T-cell (primary cell): ENCODE measurements around the gene MPPE1. TPM values are rescaled to one million over a fixed set of nuclear protein-coding genes. Genes with fewer than 3 reads are reported as not detected.
A peak's percentile ranks its signal among the peaks of the same experiment; 100 is the strongest.

ENCODE experiments used
- ATAC-seq, 4 experiments: fragments of 200-7000 bp in 3 of 4; fragments of 150-1000 bp in 1 of 4; cut with Tn5 transposase; replicated peaks in 1 of 4; 1 replicate in 3 of 4; 2 replicates in 1 of 4; pipeline ENCODE4 v1.10.0; 2021; ENCODE audit warnings: moderate library complexity in 3 of 4, mild to moderate bottlenecking in 2 of 4, moderate number of reproducible peaks in 1 of 4
- CTCF ChIA-PET, 2 donors: fragments of 300-600 bp; sonication (Branson Sonifier 250); formaldehyde crosslinking; loops; one replicate each; lab custom pipeline; 2022; ENCODE audit warnings: antibody characterized with exemption in 2 of 2; lab: Charles Lee
- POLR2A ChIA-PET, 2 donors: fragments of 300-600 bp; sonication (Branson Sonifier 250); formaldehyde crosslinking; loops; one replicate each; lab custom pipeline; 2022; ENCODE audit warnings: antibody characterized with exemption in 2 of 2; lab: Charles Lee
- DNase-seq, 35 experiments: peaks; one replicate each; pipeline versions ENCODE4 v3.0.0 to v3.0.0-alpha.2; 2013 to 2023
- H3K27ac ChIP-seq: one replicate; pipeline ENCODE4 v1.5.1; 2013; ENCODE audit warnings: low read length
- H3K27me3 ChIP-seq, 2 experiments: replicated peaks in 1 of 2; 1 replicate in 1 of 2; 2 replicates in 1 of 2; pipeline versions ENCODE4 v1.6.1 to v1.7.0; 2013; ENCODE audit warnings: low read length in 1 of 2, mixed read lengths in 1 of 2; ENCODE audit not compliant: control insufficient read depth in 2 of 2, insufficient read depth in 2 of 2; ENCODE audit errors: extremely low read depth in 1 of 2
- H3K36me3 ChIP-seq, 2 donors: 1 replicate in 1 of 2; 2 replicates in 1 of 2; pipeline versions ENCODE4 v1.6.1 to v1.7.0; 2013; ENCODE audit warnings: low read length in 1 of 2; ENCODE audit not compliant: control insufficient read depth in 2 of 2, insufficient read depth in 1 of 2; ENCODE audit errors: extremely low read depth in 1 of 2
- H3K4me1 ChIP-seq, 2 experiments: 1 replicate in 1 of 2; 2 replicates in 1 of 2; pipeline versions ENCODE4 v1.6.1 to v1.7.0; 2013; ENCODE audit warnings: low read length in 2 of 2, mixed read lengths in 1 of 2; ENCODE audit not compliant: insufficient read depth in 2 of 2, control insufficient read depth in 1 of 2; ENCODE audit errors: extremely low read depth in 1 of 2
- H3K4me3 ChIP-seq, 2 donors: 1 replicate in 1 of 2; 2 replicates in 1 of 2; pipeline versions ENCODE4 v1.5.1 to v1.7.0; 2013; ENCODE audit warnings: mild to moderate bottlenecking in 2 of 2, low read length in 1 of 2, moderate library complexity in 1 of 2; ENCODE audit not compliant: control insufficient read depth in 1 of 2; ENCODE audit errors: extremely low read depth in 1 of 2
- H3K9me3 ChIP-seq: 2 replicates; pipeline ENCODE4 v1.7.0; 2013
- H3K27ac Mint-ChIP-seq, 2 donors: one replicate each; pipeline ENCODE4 v1.8.0; 2020 to 2021; ENCODE audit warnings: mild to moderate bottlenecking in 2 of 2, mixed read lengths in 2 of 2
- H3K27me3 Mint-ChIP-seq, 2 donors: one replicate each; pipeline ENCODE4 v1.8.0; 2021 to 2022; ENCODE audit warnings: mixed read lengths in 2 of 2
- H3K36me3 Mint-ChIP-seq: one replicate; pipeline ENCODE4 v1.8.0; 2021; ENCODE audit warnings: mixed read lengths
- H3K4me1 Mint-ChIP-seq, 3 donors: one replicate each; pipeline ENCODE4 v1.8.0; 2020 to 2022; ENCODE audit warnings: mixed read lengths in 3 of 3, mild to moderate bottlenecking in 1 of 3
- H3K4me3 Mint-ChIP-seq, 3 donors: one replicate each; pipeline ENCODE4 v1.8.0; 2020 to 2022; ENCODE audit warnings: mild to moderate bottlenecking in 3 of 3, mixed read lengths in 3 of 3, moderate library complexity in 3 of 3
- H3K9me3 Mint-ChIP-seq, 3 donors: one replicate each; pipeline ENCODE4 v1.8.0; 2020 to 2022; ENCODE audit warnings: mixed read lengths in 3 of 3
- WGBS: methylation state at CpG from one replicate; pipeline ENCODE4 v1.1.5; 2013; ENCODE audit warnings: missing lambda C conversion rate; ENCODE audit not compliant: insufficient coverage; 5-methylcytosine and 5-hydroxymethylcytosine counted together
- total RNA-seq, 35 experiments: library from RNA in 6 of 35; stranded (reverse) in 6 of 35; fragments of 120-200 nt in 1 of 35; gene quantifications; one replicate each; pipeline versions ENCODE4 v1.2.1 to v1.2.4 and lab custom pipeline; 2013 to 2026

Gene MPPE1
- total RNA-seq, 5 donors from 2014 or later (not counting 1 experiment from before 2014, with no cell fraction given), result 56.0 to 90.4 (median 77.2) TPM

DNA sequence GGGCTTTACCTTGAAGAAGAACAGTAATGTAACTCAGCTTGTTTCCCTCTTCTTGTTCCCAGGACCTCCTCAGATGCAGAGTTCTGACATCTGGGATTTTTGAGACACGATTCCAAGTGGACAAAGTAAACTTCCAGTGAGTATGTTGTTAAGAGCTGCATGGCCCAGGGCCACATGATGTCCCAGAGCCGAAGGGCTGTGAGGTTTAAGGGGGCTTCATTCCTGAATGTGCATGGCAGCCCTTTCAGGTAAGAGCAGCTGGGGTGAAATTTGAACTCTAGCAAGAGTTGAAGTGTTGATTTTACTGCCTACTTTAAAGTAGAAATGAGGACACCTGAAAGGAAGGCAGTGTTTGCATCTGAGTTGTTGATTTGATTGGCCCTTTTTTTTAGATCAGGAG lies 43.6 kb downstream of the MPPE1 start:
- Histone ChIP-seq H3K27ac (no peak overlapping the region), H3K27me3 (peaks cover 3 to 20% of the 10 kb centered on the region in 2 experiments), H3K36me3 (no peaks in the 10 kb centered on the region), H3K4me3 (no peak overlapping the region), H3K9me3 (no peaks in the 10 kb centered on the region), H3K4me1 (no peaks in the 10 kb centered on the region)
- ATAC-seq, result no peak
- Mint-ChIP-seq H3K4me3 (no peak overlapping the region), H3K27me3 (peaks cover 3 to 7% of the 10 kb centered on the region in 2 donors), H3K36me3 (no peaks in the 10 kb centered on the region), H3K4me1 (no peaks in the 10 kb centered on the region), H3K9me3 (no peaks in the 10 kb centered on the region), H3K27ac (no peak overlapping the region)
- ChIA-PET POLR2A (no interaction called here), CTCF (no interaction called here)
- DNase-seq, result no peak
- 64% methylated on average over 1 of the region's 2 CpGs for WGBS

GRCh38 chr18:11862468-11863137 lies 45.5 kb downstream of the MPPE1 start:
- Histone ChIP-seq H3K4me3 (no peak overlapping the region), H3K27ac (no peak overlapping the region), H3K4me1 (no peaks in the 10 kb centered on the region), H3K9me3 (no peaks in the 10 kb centered on the region), H3K36me3 (no peaks in the 10 kb centered on the region), H3K27me3 (peaks cover 3 to 20% of the 10 kb centered on the region in 2 experiments)
- ATAC-seq, result no peak
- Mint-ChIP-seq H3K27me3 (peaks cover 3 to 7% of the 10 kb centered on the region in 2 donors), H3K27ac (no peak overlapping the region), H3K4me1 (peaks cover 0 to 7% (median 5%) of the 10 kb centered on the region in 3 donors), H3K36me3 (no peaks in the 10 kb centered on the region), H3K9me3 (no peaks in the 10 kb centered on the region), H3K4me3 (no peak overlapping the region)
- ChIA-PET POLR2A (no interaction called here), CTCF (interaction anchor here (0.6 to 0.7 kb wide), 3 partner anchors 17 to 295 kb away, joined by 4 to 12 read pairs (median 4); no protein-coding TSS in a partner anchor)
- 86% methylated on average over 3 of the region's 6 CpGs for WGBS
- DNase-seq, result no peak

DNA sequence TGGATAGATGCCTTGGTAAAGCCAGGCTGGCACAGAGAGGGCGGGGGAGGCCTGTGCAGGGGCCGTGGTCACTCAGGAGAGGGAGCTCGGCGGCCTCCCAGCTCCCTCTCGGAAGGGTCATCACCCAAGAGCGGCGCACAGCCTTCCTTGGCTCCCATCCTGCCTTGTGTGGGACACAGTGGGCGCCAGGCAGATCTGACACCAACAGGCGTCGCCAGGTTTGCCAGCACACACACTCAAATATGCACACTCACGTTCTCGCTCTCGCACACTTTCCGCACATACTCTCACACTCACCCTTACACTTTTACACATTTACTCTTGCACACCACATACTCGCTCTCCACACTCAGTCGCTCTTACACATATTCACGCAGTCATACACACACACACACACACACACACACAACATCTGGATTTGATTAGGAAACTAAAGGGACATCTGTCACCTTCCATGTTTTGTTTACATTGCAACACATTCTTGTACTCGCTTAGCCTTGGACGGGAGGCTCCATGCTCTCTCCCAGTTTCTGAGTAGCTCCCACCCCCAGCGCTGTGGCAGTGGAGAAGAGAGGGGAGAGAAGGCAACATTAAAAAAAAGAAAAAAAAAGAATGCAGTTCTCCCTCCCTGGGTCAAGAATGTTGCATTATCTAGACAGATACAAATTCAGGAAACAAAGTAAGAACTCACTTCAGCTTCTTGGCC lies 46.4 kb downstream of the MPPE1 start:
- Mint-ChIP-seq H3K36me3 (no peaks in the 10 kb centered on the region), H3K4me1 (peaks cover 5 to 11% (median 5%) of the 10 kb centered on the region in 3 donors), H3K9me3 (no peaks in the 10 kb centered on the region), H3K4me3 (no peak overlapping the region), H3K27me3 (peaks cover 3 to 6% of the 10 kb centered on the region in 2 donors), H3K27ac (no peak overlapping the region)
- ATAC-seq, result no peak
- POLR2A ChIA-PET, result no interaction called here
- Histone ChIP-seq H3K4me1 (no peaks in the 10 kb centered on the region), H3K4me3 (no peak overlapping the region), H3K9me3 (no peaks in the 10 kb centered on the region), H3K36me3 (no peaks in the 10 kb centered on the region), H3K27me3 (peaks cover 3 to 15% of the 10 kb centered on the region in 2 experiments), H3K27ac (no peak overlapping the region)
- CTCF ChIA-PET, result interaction anchor here in 1 of 2 donors (0.6 kb wide), 1 partner anchor 16 kb away, joined by 12 read pairs; no protein-coding TSS in a partner anchor
- DNase-seq, result no peak
- WGBS, result 90% methylated on average over 14 of the region's 20 CpGs

GRCh38 chr18:11860594-11861450 lies 47.3 kb downstream of the MPPE1 start:
- Mint-ChIP-seq H3K9me3 (no peaks in the 10 kb centered on the region), H3K36me3 (no peaks in the 10 kb centered on the region), H3K4me1 (peaks cover 5 to 13% (median 5%) of the 10 kb centered on the region in 3 donors), H3K27ac (no peak overlapping the region), H3K4me3 (no peak overlapping the region), H3K27me3 (peaks cover 0 to 5% of the 10 kb centered on the region in 2 donors)
- Histone ChIP-seq H3K4me3 (no peak overlapping the region), H3K27me3 (peaks cover 3 to 7% of the 10 kb centered on the region in 2 experiments), H3K36me3 (peaks cover 0 to 4% of the 10 kb centered on the region in 2 donors), H3K9me3 (no peaks in the 10 kb centered on the region), H3K4me1 (no peaks in the 10 kb centered on the region), H3K27ac (no peak overlapping the region)
- no peak for DNase-seq
- 85% methylated on average over 10 of the region's 17 CpGs for WGBS
- ChIA-PET POLR2A (no interaction called here), CTCF (no interaction called here)
- no peak for ATAC-seq

DNA sequence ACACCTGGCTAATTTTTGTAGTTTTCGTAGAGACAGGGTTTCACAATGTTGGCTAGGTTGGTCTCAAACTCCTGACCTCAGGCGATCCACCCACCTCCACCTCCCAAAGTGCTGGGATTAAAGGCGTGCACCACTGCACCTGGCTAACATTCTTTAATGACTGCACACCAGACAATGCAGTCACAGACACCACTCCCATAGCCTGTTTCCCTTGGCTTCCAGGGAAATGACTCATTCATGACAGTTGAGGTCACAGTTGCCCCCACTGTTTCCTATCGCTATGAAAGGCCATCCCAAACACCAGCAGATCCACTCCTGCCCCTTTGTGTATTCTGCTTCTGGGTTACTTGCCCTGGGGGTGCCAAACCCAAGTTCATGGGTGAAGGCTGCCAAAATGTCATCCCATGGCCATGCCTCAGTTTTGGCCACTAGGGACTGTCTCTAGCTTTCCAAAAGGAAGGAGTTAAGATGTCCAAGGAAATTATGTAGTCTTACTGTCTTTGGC lies 48.2 kb downstream of the MPPE1 start:
- ChIA-PET POLR2A (no interaction called here), CTCF (no interaction called here)
- WGBS, result 83% methylated on average over 1 of the region's 4 CpGs
- ATAC-seq (no peak), DNase-seq (no peak)
- H3K4me1 Mint-ChIP-seq, result peaks cover 5 to 17% (median 9%) of the 10 kb centered on the region in 3 donors
- H3K27ac ChIP-seq, result no peak overlapping the region
- H3K27ac Mint-ChIP-seq, result no peak overlapping the region
- peaks cover 3% of the 10 kb centered on the region for H3K36me3 Mint-ChIP-seq
- peaks cover 0 to 5% of the 10 kb centered on the region in 2 donors for H3K36me3 ChIP-seq
- no peaks in the 10 kb centered on the region for H3K9me3 Mint-ChIP-seq
- no peaks in the 10 kb centered on the region for H3K9me3 ChIP-seq
- H3K4me1 ChIP-seq, result no peaks in the 10 kb centered on the region
- no peak overlapping the region for H3K4me3 ChIP-seq
- H3K27me3 ChIP-seq, result peaks cover 0 to 1% of the 10 kb centered on the region in 2 experiments
- peaks cover 0 to 2% of the 10 kb centered on the region in 2 donors for H3K27me3 Mint-ChIP-seq
- H3K4me3 Mint-ChIP-seq, result no peak overlapping the region

DNA sequence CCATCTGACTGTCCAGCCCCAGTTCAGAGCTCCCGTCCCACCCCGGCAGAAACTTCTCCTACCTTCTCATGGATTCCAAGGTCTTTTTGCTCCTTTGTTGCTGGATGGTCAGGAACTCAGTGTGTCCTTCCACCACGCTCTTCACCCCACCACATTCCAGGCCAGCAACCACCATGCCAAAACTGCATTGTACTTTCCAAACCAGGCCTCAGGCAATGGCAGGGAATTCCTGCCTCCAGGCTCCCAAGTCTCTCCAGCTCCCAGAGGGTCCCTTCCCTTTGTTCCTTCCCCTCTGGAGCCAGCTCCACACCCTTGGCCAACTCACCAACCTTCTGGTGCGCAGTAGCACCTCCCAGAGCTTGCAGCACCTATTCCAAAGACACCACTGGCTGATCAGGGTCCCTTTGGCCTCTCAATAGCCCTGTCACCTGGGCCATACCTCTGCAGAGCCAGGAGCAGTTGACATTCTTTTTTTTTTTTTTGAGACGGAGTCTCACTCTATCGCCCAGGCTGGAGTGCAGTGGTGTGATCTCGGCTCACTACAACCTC lies 48.8 kb downstream of the MPPE1 start:
- ATAC-seq, result peak in 1 of 4 experiments; percentile 8
- CTCF ChIA-PET, result no interaction called here
- no peak overlapping the region for H3K27ac ChIP-seq
- POLR2A ChIA-PET, result no interaction called here
- no peaks in the 10 kb centered on the region for H3K27me3 ChIP-seq
- no peak overlapping the region for H3K4me3 ChIP-seq
- Mint-ChIP-seq H3K36me3 (peaks cover 3% of the 10 kb centered on the region), H3K27ac (no peak overlapping the region), H3K4me3 (no peak overlapping the region), H3K4me1 (peaks cover 6 to 23% (median 13%) of the 10 kb centered on the region in 3 donors), H3K9me3 (no peaks in the 10 kb centered on the region), H3K27me3 (no peaks in the 10 kb centered on the region)
- H3K9me3 ChIP-seq, result no peaks in the 10 kb centered on the region
- no peaks in the 10 kb centered on the region for H3K4me1 ChIP-seq
- WGBS, result 95% methylated on average over 3 of the region's 7 CpGs
- DNase-seq, result no peak
- peaks cover 0 to 8% of the 10 kb centered on the region in 2 donors for H3K36me3 ChIP-seq
